Measurements from ENCODE around the gene C13orf46.

Gene C13orf46

GRCh38 chr13:113905942-113906341, 67.9 kb downstream of the C13orf46 start:
- no peak for DNase-seq (ENCODE audit: low spot score)

GRCh38 chr13:113905018-113905417, 68.9 kb downstream of the C13orf46 start:
- DNase-seq (ENCODE audit: low spot score), result no peak

GRCh38 chr13:113904411-113904810, 69.5 kb downstream of the C13orf46 start:
- DNase-seq (ENCODE audit: low spot score), result peak; percentile 5

DNA sequence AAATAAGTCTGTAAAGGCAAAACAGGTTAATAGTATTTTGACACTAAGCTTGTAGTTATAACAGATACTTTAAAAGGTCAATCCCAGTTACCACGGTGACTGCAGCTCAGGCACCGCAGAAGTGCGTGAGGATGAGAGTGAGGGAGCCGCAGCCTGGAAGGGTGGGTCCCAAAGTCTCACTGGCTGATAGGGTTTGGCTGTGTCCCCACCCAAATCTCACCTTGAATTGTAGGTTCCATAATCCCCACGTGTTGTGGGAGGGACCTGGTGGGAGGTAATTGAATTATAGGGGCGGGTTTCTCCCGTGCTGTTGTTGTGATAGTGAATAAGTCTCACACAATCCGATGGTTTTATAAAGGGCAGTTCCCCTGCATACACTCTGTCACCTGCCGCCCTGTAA, 70.0 kb downstream of the C13orf46 start:
- DNase-seq (ENCODE audit: low spot score), result no peak
